Measurements from ENCODE around the gene TPRN. TPM values are rescaled to one million over a fixed set of nuclear protein-coding genes. Genes with fewer than 3 reads are reported as not detected.
"Not testable (repeated sequence)": the region's sequence is repeated elsewhere in the genome, so short reads cannot be mapped to it uniquely, and the experiment has no call there.

TPRN gene
- total RNA-seq, 2 experiments from 2014 or later: 7.3 to 7.6 TPM

DNA sequence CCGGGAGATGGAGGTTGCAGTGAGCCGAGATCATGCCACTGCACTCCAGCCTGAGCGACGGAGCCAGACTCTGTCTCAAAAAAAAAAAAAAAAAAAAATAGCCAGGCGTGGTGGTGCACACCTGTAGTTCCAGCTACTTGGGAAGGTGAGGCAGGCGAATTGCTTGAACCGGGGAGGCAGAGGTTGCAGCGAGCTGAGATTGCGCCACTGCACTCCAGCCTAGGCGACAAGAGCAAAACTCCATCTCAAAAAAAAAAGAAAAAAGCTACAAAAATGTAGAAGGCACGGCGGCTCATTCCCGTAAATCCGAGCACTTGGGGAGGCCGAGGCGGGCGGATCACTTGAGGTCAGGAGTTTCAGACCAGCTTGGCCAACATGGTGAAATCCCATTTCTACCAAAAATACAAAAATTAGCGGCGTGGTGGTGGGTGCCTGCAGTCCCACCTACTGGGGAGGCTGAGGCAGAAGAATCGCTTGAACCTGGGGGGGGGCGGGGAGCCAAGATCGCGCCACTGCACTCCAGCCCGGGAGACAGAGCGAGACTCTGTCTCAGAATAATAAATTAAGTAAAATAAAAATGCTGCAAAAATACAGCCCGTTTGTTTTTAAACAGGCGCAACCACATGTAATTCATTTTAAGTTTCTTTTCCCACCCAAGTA, 39.1 kb upstream of the TPRN start:
- H3K27ac Mint-ChIP-seq: peak overlapping the region; percentile 56
- H3K4me1 Mint-ChIP-seq: peaks cover 23% of the 10 kb centered on the region
- peak overlapping the region; percentile 80 for H3K4me3 Mint-ChIP-seq
- H3K36me3 Mint-ChIP-seq: peaks cover 26% of the 10 kb centered on the region
- not testable (repeated sequence) for H3K27me3 Mint-ChIP-seq, DNase-seq, H3K9me3 Mint-ChIP-seq

- Mint-ChIP-seq H3K36me3 (peaks cover 19% of the 10 kb centered on the region), H3K9me3 (no peaks in the 10 kb centered on the region), H3K4me3 (no peak overlapping the region), H3K27ac (no peak overlapping the region), H3K4me1 (peaks cover 17% of the 10 kb centered on the region), H3K27me3 (peaks cover 5% of the 10 kb centered on the region)
- peak; percentile 3 for DNase-seq
Measured at GRCh38 chr9:137237759-137238726, 37.5 kb upstream of the TPRN start.

DNA sequence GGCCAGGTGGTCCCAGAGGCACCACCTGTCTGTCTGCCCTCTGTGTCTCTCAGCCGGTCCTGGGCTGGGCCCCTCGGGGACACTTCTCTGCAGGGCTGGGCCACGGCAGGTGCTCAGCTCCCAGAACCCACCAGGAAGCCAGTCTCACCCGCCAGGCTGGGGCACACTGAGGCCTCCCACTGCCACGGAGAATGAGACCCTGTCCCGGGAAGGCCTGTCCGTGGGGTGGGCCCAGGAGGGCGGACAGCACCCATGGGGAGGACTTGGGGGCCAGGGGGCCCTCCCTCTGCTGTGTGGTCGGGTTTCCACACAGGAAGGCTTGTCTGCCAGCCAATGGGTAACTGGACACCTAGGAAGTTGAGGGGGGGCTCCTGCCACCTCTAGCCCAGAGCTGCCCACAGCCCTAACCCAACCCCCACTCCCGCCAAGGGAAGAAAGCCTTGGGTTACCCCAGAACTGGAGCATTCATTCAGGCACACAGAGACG, 36.4 kb upstream of the TPRN start:
- H3K27me3 Mint-ChIP-seq: peaks cover 5% of the 10 kb centered on the region
- H3K27ac Mint-ChIP-seq: no peak overlapping the region
- peak; percentile 6 for DNase-seq
- no peak overlapping the region for H3K4me3 Mint-ChIP-seq
- H3K9me3 Mint-ChIP-seq: no peaks in the 10 kb centered on the region
- H3K4me1 Mint-ChIP-seq: peaks cover 9% of the 10 kb centered on the region
- H3K36me3 Mint-ChIP-seq: peaks cover 9% of the 10 kb centered on the region

- H3K27me3 Mint-ChIP-seq: peaks cover 5% of the 10 kb centered on the region
- no peak overlapping the region for H3K27ac Mint-ChIP-seq
- peaks cover 6% of the 10 kb centered on the region for H3K36me3 Mint-ChIP-seq
- H3K4me3 Mint-ChIP-seq: no peak overlapping the region
- no peaks in the 10 kb centered on the region for H3K9me3 Mint-ChIP-seq
- peaks cover 9% of the 10 kb centered on the region for H3K4me1 Mint-ChIP-seq
- DNase-seq: peak; percentile 90
Measured at GRCh38 chr9:137236238-137236935, 35.8 kb upstream of the TPRN start.

DNA sequence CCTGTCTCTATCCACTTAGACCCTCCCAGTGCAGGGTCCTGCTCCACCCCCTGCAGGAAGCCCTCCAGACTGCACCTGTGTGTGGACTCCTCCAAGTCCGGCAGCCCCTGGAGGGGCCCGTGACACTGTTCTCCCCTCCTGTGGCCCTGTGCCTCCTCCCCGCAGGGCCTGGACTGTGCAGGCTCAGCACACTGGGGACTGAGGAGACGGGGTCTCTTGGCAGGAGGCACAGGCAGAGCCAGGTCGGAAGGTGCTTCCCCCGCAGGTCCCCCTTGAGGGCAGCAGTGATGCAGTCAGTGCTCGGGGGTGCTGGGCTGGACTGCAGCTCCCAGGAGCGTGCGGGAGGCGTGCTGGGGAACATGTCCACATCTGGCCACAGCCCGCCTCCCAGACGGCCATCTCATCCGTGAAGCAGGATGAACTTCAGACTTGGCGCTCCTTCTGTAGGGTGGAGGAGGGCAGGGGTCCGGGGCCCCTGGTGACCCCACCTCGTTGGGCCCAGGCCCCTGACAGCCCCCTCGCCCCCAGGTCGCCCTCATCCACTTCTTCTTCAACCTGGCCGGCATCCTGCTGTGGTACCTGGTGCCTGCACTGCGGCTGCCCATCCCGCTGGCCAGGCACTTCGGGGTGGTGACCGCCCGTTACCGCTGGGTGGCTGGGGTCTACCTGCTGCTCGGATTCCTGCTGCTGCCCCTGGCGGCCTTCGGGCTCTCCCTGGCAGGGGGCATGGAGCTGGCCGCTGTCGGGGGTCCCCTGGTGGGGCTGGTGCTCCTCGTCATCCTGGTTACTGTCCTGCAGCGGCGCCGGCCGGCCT, 35.1 kb upstream of the TPRN start:
- Mint-ChIP-seq H3K27ac (no peak overlapping the region), H3K27me3 (peaks cover 5% of the 10 kb centered on the region), H3K4me1 (peaks cover 9% of the 10 kb centered on the region), H3K9me3 (no peaks in the 10 kb centered on the region), H3K4me3 (no peak overlapping the region), H3K36me3 (peaks cover 4% of the 10 kb centered on the region)
- no peak for DNase-seq

DNA sequence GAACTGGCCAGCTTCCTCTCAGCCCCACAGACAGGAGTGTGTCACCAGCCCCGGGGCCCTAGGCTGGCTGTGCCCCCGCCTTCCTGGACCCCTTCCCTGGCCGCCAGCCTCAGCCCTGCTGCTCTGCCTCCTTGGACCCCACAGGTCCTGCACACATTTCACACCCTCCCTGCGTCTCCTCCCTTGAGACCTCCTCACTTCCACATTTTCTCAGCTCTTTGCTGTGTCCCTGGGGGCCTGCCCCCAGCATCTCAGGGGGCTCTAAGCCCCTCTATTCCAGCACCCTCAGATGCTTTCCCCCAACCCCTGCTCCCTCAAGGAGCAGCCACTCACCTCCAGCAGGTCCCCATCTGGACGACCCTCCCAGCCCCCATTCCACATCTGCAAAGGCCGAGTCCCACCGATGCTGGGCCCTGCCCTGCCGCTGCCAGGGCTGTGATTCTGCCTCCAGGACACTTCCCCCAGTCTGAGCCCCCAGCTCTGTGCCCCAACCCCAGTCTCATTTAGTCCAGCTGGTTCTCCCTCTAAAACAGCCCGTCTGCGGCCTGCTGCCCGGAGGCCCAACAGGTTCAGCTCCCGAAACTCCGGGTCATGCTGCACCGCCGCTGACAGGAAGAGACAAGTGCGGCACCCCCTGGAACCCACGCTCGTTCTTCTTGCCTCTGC, 34.4 kb upstream of the TPRN start:
- no peak for DNase-seq
- peaks cover 4% of the 10 kb centered on the region for H3K36me3 Mint-ChIP-seq
- H3K4me3 Mint-ChIP-seq: no peak overlapping the region
- no peaks in the 10 kb centered on the region for H3K9me3 Mint-ChIP-seq
- H3K4me1 Mint-ChIP-seq: peaks cover 9% of the 10 kb centered on the region
- H3K27me3 Mint-ChIP-seq: peaks cover 5% of the 10 kb centered on the region
- no peak overlapping the region for H3K27ac Mint-ChIP-seq

DNA sequence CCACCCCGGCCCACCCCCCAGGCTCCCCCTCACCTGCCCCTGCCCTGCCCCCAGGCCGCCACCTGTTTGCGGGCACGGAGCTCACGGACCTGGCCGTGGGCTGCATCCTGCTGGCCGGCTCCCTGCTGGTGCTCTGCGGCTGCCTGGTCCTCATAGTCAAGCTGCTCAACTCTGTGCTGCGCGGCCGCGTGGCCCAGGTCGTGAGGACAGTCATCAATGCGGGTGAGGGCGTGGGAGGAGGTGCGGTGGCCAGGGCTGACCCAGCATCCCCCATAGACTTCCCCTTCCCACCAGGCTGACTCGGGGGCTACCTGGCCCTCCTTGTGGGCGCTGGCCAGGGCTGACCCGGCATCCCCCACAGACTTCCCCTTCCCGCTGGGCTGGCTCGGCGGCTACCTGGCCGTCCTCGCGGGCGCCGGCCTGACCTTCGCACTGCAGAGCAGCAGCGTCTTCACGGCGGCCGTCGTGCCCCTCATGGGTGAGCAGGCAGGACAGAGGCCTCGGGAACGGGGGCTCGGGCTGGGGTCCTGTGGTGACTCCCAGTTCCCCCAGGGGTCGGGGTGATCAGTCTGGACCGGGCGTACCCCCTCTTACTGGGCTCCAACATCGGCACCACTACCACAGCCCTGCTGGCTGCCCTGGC, 33.6 kb upstream of the TPRN start:
- H3K27ac Mint-ChIP-seq: no peak overlapping the region
- H3K9me3 Mint-ChIP-seq: no peaks in the 10 kb centered on the region
- peaks cover 5% of the 10 kb centered on the region for H3K27me3 Mint-ChIP-seq
- H3K4me3 Mint-ChIP-seq: no peak overlapping the region
- no peak for DNase-seq
- peaks cover 8% of the 10 kb centered on the region for H3K4me1 Mint-ChIP-seq
- peaks cover 4% of the 10 kb centered on the region for H3K36me3 Mint-ChIP-seq

- H3K27ac Mint-ChIP-seq: no peak overlapping the region
- no peak overlapping the region for H3K4me3 Mint-ChIP-seq
- H3K27me3 Mint-ChIP-seq: peaks cover 9% of the 10 kb centered on the region
- DNase-seq: no peak
- no peaks in the 10 kb centered on the region for H3K9me3 Mint-ChIP-seq
- H3K36me3 Mint-ChIP-seq: no peaks in the 10 kb centered on the region
- H3K4me1 Mint-ChIP-seq: peaks cover 2% of the 10 kb centered on the region
Measured at GRCh38 chr9:137233143-137233980, 32.8 kb upstream of the TPRN start.

DNA sequence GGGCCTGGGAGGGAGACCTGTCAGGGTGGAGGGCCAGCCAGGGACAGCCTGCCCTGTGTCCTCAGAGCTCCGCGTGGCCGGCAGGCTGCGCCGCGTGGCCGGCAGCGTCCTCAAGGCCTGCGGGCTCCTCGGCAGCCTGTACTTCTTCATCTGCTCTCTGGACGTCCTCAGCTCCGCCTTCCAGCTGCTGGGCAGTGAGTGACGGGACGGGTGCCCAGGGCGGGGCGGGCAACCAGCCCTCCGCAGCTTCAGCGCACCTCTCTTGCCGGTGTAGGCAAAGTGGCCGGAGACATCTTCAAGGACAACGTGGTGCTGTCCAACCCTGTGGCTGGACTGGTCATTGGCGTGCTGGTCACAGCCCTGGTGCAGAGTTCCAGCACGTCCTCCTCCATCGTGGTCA, 32.0 kb upstream of the TPRN start:
- Mint-ChIP-seq H3K27ac (no peak overlapping the region), H3K4me1 (peaks cover 2% of the 10 kb centered on the region), H3K4me3 (no peak overlapping the region), H3K9me3 (no peaks in the 10 kb centered on the region), H3K27me3 (peaks cover 12% of the 10 kb centered on the region), H3K36me3 (no peaks in the 10 kb centered on the region)
- DNase-seq: no peak

DNA sequence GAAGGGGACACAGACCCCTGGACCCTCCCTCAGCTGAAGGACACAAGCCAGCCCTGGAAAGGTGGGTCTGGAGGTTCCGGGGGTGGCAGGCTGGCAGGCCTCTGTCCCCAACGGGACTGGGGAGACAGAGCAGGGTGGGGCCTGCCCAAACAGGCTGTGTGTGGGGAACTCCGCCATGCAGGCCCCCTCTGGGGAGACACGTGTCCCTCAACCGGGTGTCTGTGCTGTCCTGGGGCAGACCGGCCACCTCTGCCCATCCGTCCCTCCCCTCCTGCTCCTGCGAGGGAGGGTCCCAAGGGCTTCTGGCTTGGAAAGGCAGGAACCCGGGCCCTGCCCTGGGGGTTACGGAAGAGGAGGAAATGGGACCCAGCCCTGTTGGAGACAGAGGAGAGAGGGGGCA, 31.6 kb upstream of the TPRN start:
- DNase-seq: no peak
- Mint-ChIP-seq H3K36me3 (no peaks in the 10 kb centered on the region), H3K27ac (no peak overlapping the region), H3K4me1 (peaks cover 2% of the 10 kb centered on the region), H3K27me3 (peaks cover 14% of the 10 kb centered on the region), H3K4me3 (no peak overlapping the region), H3K9me3 (no peaks in the 10 kb centered on the region)

GRCh38 chr9:137231372-137232039, 31.0 kb upstream of the TPRN start:
- no peaks in the 10 kb centered on the region for H3K9me3 Mint-ChIP-seq

DNA sequence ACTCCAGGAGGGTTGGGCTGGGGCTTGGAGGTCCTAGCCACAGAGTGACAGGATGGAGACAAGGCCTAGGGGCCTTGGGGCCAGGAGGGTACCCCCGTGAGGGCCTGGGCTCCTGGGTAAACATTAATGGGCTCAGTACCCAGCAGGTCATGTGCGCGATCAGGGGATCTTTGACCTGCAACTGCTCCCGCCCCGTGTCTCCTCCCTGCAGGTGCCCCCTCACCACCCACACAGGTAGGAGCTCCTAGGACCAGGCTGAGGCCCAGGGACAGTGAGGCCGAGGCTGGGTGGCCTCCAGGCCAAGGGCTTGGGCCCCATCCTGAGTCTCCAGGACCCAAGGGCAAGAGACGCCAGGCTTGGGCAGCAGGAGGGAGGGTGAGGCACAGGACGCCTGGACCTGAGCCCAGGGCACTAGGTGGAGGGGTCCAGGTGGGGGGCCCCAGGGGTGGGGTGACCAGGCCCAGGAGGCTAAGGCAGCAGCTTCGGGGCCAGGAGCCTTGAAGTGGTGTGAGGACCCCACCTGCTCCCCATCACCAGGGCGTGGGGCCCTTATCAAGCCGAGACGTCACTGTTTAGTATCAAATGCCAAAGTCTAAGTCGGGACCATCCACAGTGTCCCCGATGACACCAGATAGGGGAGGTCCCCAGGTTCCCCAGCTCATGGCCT, 30.3 kb upstream of the TPRN start, which contains the start of gene SLC34A3:
Gene SLC34A3, plus strand, starts transcription at position 197 of the 667 bp plus-strand sequence. CDS start 802 bp downstream, outside the sequence.
- Mint-ChIP-seq H3K36me3 (no peaks in the 10 kb centered on the region), H3K27ac (no peak within 1 kb of the TSS), H3K4me1 (peaks cover 2% of the 10 kb centered on the region), H3K9me3 (no peaks in the 10 kb centered on the region), H3K4me3 (no peak within 1 kb of the TSS), H3K27me3 (peaks cover 17% of the 10 kb centered on the region)
- DNase-seq: no peak

More at GRCh38 chr9:137231372-137232039, 31.0 kb upstream of the TPRN start:
- Mint-ChIP-seq H3K4me3 (no peak overlapping the region), H3K4me1 (peaks cover 2% of the 10 kb centered on the region), H3K27ac (no peak overlapping the region), H3K36me3 (no peaks in the 10 kb centered on the region), H3K27me3 (peaks cover 14% of the 10 kb centered on the region)
- no peak for DNase-seq

Data from activated naive CD8-positive, alpha-beta T cell treated with anti-CD3 and anti-CD28 coated beads for 36 hours (primary cell).